Right lobe of liver (tissue), 6 donors: Measurements from ENCODE around the gene ELOVL2. TPM values are rescaled to one million over a fixed set of nuclear protein-coding genes. Genes with fewer than 3 reads are reported as not detected.

ENCODE experiments used
- ATAC-seq, 4 donors: fragments of 200-7000 bp; cut with Tn5 transposase; one replicate each; pipeline ENCODE4 v1.9.1; 2020; ENCODE audit warnings: mild to moderate bottlenecking in 4 of 4, moderate library complexity in 4 of 4
- DNase-seq, 3 donors: peaks; one replicate each; pipeline ENCODE4 v3.0.0-alpha.2; 2020
- H3K27ac ChIP-seq, 3 donors: fragments of 200-600 bp; one replicate each; pipeline ENCODE4 v1.8.0; 2022
- H3K27me3 ChIP-seq, 2 donors: fragments of 200-600 bp; one replicate each; pipeline ENCODE4 v1.8.0; 2022
- H3K36me3 ChIP-seq, 4 donors: fragments of 200-600 bp; sonication (generic) in 1 of 4; one replicate each; pipeline versions ENCODE4 v1.5.1 to v1.8.0; 2017 to 2022; ENCODE audit warnings: control low read depth in 1 of 4
- H3K4me1 ChIP-seq, 4 donors: fragments of 200-600 bp; sonication (generic) in 1 of 4; one replicate each; pipeline versions ENCODE4 v1.5.1 to v1.8.0; 2017 to 2022; ENCODE audit warnings: control low read depth in 1 of 4
- H3K4me3 ChIP-seq, 3 donors: fragments of 200-600 bp; one replicate each; pipeline ENCODE4 v1.8.0; 2022
- H3K9me3 ChIP-seq, 4 donors: fragments of 200-600 bp; sonication (generic) in 1 of 4; one replicate each; pipeline versions ENCODE4 v1.5.1 to v1.8.0; 2017 to 2022; ENCODE audit warnings: control low read depth in 1 of 4
- POLR2A ChIP-seq: fragments of 450-650 bp; IDR thresholded peaks from one replicate; pipeline ENCODE4 v1.6.1; 2017; ENCODE audit warnings: antibody characterized with exemption, mild to moderate bottlenecking
- WGBS: methylation state at CpG from one replicate; pipeline ENCODE4 v1.1.6; 2018; ENCODE audit warnings: low coverage, low lambda C conversion rate; ENCODE audit not compliant: insufficient coverage; ENCODE audit errors: missing lambda C conversion rate; 5-methylcytosine and 5-hydroxymethylcytosine counted together
- intact Hi-C, 2 donors: fragments of 100-400 bp; cut with DNase I; formaldehyde crosslinking; loops; one replicate each; pipeline versions ENCODE4 v1.11.2 to v1.14.1; 2022
- total RNA-seq, 6 experiments: library from RNA; depleted of rRNA in 2 of 6; stranded (reverse); fragments of >200 nt in 2 of 6; fragmentation: NEBNext Ultra II Directional in 3 of 6; extraction: Animal tissue kit (Norgen Biotek cat#: 25700) in 3 of 6; gene quantifications; one replicate each; pipeline versions ENCODE4 v1.1.0 to v1.2.4, GENCODE V29; 2016 to 2023
- TF ChIP-seq, protein P1 (sequence below), 4 donors: fragments of 200-600 bp in 3 of 4; fragments of 450-650 bp in 1 of 4; IDR thresholded peaks; one replicate each; pipeline versions ENCODE4 v1.5.1 to v1.8.0; 2016 to 2022; ENCODE audit warnings: antibody characterized with exemption in 4 of 4, mild to moderate bottlenecking in 2 of 4
- donor health status: DM: no; HTN: yes; CAD: no.
- donor health status: DM: no; HTN: no; CAD: no.
- donor health status: DM: no; HTN: no; CAD: no.
- donor health status: DM: no; HTN: yes; CAD: no.
- donor health status: DM: no; HTN: yes; CAD: no.

ELOVL2 gene
- total RNA-seq, 6 experiments from 2014 or later = 7.1 to 24.4 (median 14.4) TPM

- Histone ChIP-seq H3K9me3 (no peaks in the 10 kb centered on the region), H3K27ac (peak overlapping the region; percentile 65 to 92 (median 81)), H3K36me3 (no peaks in the 10 kb centered on the region), H3K4me1 (peaks cover 0 to 28% (median 11%) of the 10 kb centered on the region in 4 donors), H3K27me3 (no peaks in the 10 kb centered on the region), H3K4me3 (peak overlapping the region in 1 of 3 donors; percentile 5)
- TF ChIP-seq POLR2A = no peak
- TF ChIP-seq, protein P1, sequence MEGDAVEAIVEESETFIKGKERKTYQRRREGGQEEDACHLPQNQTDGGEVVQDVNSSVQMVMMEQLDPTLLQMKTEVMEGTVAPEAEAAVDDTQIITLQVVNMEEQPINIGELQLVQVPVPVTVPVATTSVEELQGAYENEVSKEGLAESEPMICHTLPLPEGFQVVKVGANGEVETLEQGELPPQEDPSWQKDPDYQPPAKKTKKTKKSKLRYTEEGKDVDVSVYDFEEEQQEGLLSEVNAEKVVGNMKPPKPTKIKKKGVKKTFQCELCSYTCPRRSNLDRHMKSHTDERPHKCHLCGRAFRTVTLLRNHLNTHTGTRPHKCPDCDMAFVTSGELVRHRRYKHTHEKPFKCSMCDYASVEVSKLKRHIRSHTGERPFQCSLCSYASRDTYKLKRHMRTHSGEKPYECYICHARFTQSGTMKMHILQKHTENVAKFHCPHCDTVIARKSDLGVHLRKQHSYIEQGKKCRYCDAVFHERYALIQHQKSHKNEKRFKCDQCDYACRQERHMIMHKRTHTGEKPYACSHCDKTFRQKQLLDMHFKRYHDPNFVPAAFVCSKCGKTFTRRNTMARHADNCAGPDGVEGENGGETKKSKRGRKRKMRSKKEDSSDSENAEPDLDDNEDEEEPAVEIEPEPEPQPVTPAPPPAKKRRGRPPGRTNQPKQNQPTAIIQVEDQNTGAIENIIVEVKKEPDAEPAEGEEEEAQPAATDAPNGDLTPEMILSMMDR (IDR thresholded peaks at IDR 0.05) = no peak
- ATAC-seq (peak; percentile 68 to 76 (median 70)), DNase-seq (no peak)
- intact Hi-C loops = no loop called here
- WGBS = 41% methylated on average over 6 of the region's 6 CpGs
Observed at GRCh38 chr6:11066505-11067347, 22.6 kb upstream of the ELOVL2 start.

GRCh38 chr6:11065436-11066202, 21.5 kb upstream of the ELOVL2 start:
- H3K36me3 ChIP-seq = no peaks in the 10 kb centered on the region
- intact Hi-C loops = no loop called here
- no peak overlapping the region for H3K4me3 ChIP-seq
- no peaks in the 10 kb centered on the region for H3K27me3 ChIP-seq
- TF ChIP-seq POLR2A = no peak
- TF ChIP-seq, protein P1 (IDR thresholded peaks at IDR 0.05) = no peak
- ATAC-seq (peak in 1 of 4 donors; percentile 10), DNase-seq (no peak)
- no peaks in the 10 kb centered on the region for H3K9me3 ChIP-seq
- H3K4me1 ChIP-seq = peaks cover 0 to 28% (median 11%) of the 10 kb centered on the region in 4 donors
- WGBS = 63% methylated on average over 5 of the region's 6 CpGs
- H3K27ac ChIP-seq = peak overlapping the region in 2 of 3 donors; percentile 81 to 92

- Histone ChIP-seq H3K9me3 (no peaks in the 10 kb centered on the region), H3K36me3 (no peaks in the 10 kb centered on the region), H3K4me1 (peaks cover 0 to 28% (median 11%) of the 10 kb centered on the region in 4 donors), H3K4me3 (no peak overlapping the region), H3K27ac (peak overlapping the region in 1 of 3 donors; percentile 92), H3K27me3 (no peaks in the 10 kb centered on the region)
- intact Hi-C loops = no loop called here
- DNase-seq = no peak
- ATAC-seq = no peak
- WGBS = 70% methylated on average over 3 of the region's 3 CpGs
- TF ChIP-seq POLR2A = no peak
- TF ChIP-seq, protein P1 (IDR thresholded peaks at IDR 0.05) = no peak
Observed at GRCh38 chr6:11064836-11065235, 20.7 kb upstream of the ELOVL2 start.

GRCh38 chr6:11062715-11063114, 18.6 kb upstream of the ELOVL2 start:
- Histone ChIP-seq H3K27me3 (no peaks in the 10 kb centered on the region), H3K4me1 (peaks cover 0 to 19% (median 8%) of the 10 kb centered on the region in 4 donors), H3K36me3 (no peaks in the 10 kb centered on the region), H3K27ac (no peak overlapping the region), H3K4me3 (no peak overlapping the region), H3K9me3 (no peaks in the 10 kb centered on the region)
- intact Hi-C loops = no loop called here
- DNase-seq = no peak
- no peak for TF ChIP-seq POLR2A
- TF ChIP-seq, protein P1 (IDR thresholded peaks at IDR 0.05) = no peak
- 84% methylated on average over 2 of the region's 2 CpGs for WGBS
- ATAC-seq = no peak
